Measurements from ENCODE around the gene WDR70. TPM values are rescaled to one million over a fixed set of nuclear protein-coding genes. Genes with fewer than 3 reads are reported as not detected.
"Not testable (repeated sequence)": the region's sequence is repeated elsewhere in the genome, so short reads cannot be mapped to it uniquely, and the experiment has no call there.

WDR70 gene
- total RNA-seq, 1 experiment from 2014 or later = 35.6 TPM

DNA sequence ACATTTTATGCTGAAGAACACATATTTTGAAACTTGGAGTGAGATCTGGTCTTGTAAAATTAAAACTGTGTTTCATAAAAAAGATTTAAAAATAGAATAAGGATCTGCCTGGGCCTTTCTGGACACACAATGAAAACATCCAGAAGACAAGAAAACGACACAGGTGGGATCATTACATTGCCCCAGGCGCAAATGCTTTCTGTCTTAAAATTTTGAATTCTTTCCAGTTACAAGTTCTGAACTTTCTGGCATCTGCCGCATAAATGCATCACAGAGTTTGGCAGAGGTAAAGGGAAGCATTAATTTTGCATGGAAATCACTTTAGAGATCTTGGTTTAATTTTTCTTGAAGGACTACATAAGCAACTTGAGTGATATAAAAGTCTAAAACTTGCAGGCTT lies 219.6 kb downstream of the WDR70 start:
- no peaks in the 10 kb centered on the region for H3K9me2 ChIP-seq (replicated peaks; ENCODE audit: insufficient read depth, low read length)
- no peaks in the 10 kb centered on the region for H3K79me2 ChIP-seq (ENCODE audit: low read length)
- no peaks in the 10 kb centered on the region for H3K4me1 ChIP-seq (ENCODE audit: low read length)
- H3K4me2 ChIP-seq (ENCODE audit: low read depth, low read length, poor library complexity, severe bottlenecking) = no peak overlapping the region
- no peak overlapping the region for H3K9ac ChIP-seq (ENCODE audit: low read length)
- no peak overlapping the region for H3K4me3 ChIP-seq (ENCODE audit: low read length)
- no peak for DNase-seq
- H3K36me3 ChIP-seq (ENCODE audit: insufficient read depth, low read length) = no peaks in the 10 kb centered on the region
- no peaks in the 10 kb centered on the region for H3K27me3 ChIP-seq (ENCODE audit: low read length)
- no peak overlapping the region for H3K27ac ChIP-seq (ENCODE audit: low read length)
- no peaks in the 10 kb centered on the region for H4K20me1 ChIP-seq (ENCODE audit: insufficient read depth, low read depth, low read length)
- H3K9me3 ChIP-seq (ENCODE audit: low read length) = peaks cover 10% of the 10 kb centered on the region; the same call in 1 of the 2 replicates
- H2AFZ ChIP-seq (ENCODE audit: low read length) = no peak overlapping the region

DNA sequence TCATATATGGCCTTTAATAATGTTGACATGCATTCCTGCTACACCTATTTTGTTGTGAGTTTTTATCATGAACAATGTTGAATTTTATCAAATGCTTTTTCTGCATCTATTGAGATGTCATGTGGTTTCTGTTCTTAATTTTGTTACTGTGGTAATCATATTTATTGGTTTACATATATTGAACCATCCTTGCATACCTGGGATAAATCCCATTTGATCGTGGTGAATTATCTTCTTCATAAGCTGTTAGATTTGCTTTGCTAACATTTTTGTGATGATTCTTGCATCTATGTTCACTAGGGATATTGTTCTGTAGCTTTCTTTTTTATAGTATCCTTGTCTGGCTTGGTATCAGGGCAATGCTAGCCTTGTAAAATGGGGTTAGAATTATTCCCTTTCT lies 222.0 kb downstream of the WDR70 start:
- H3K9me3 ChIP-seq (ENCODE audit: low read length) = peaks cover 10% of the 10 kb centered on the region; the same call in 1 of the 2 replicates
- H3K9me2 ChIP-seq (replicated peaks; ENCODE audit: insufficient read depth, low read length) = no peaks in the 10 kb centered on the region
- no peak for DNase-seq
- no peak overlapping the region for H3K9ac ChIP-seq (ENCODE audit: low read length)
- H3K4me1 ChIP-seq (ENCODE audit: low read length) = no peaks in the 10 kb centered on the region
- H3K4me2 ChIP-seq (ENCODE audit: low read depth, low read length, poor library complexity, severe bottlenecking) = no peak overlapping the region
- H3K27me3 ChIP-seq (ENCODE audit: low read length) = no peaks in the 10 kb centered on the region
- H3K4me3 ChIP-seq (ENCODE audit: low read length) = no peak overlapping the region
- no peak overlapping the region for H3K27ac ChIP-seq (ENCODE audit: low read length)
- no peaks in the 10 kb centered on the region for H4K20me1 ChIP-seq (ENCODE audit: insufficient read depth, low read depth, low read length)
- H3K36me3 ChIP-seq (ENCODE audit: insufficient read depth, low read length) = no peaks in the 10 kb centered on the region
- H3K79me2 ChIP-seq (ENCODE audit: low read length) = no peaks in the 10 kb centered on the region
- H2AFZ ChIP-seq (ENCODE audit: low read length) = no peak overlapping the region

DNA sequence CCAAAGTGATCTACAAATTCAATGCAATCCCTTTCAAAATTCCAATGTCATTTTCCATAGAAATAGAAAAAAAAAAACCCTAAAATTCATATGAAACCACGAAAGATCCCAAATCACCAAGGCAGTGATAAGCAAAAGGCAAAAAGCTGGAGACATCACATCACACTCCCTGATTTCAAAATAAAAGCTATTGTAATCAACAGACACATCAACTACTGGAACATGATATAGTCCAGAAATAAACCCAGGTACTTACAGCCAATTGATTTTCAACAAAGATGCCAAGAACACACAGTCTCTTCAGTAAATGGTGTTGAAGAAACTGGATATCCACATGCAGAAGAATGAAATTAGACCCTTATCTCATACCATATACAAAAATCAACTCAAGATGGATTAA lies 224.0 kb downstream of the WDR70 start:
- Histone ChIP-seq H3K36me3 (ENCODE audit: insufficient read depth, low read length) (no peaks in the 10 kb centered on the region), H3K4me1 (ENCODE audit: low read length) (no peaks in the 10 kb centered on the region), H3K79me2 (ENCODE audit: low read length) (no peaks in the 10 kb centered on the region), H3K27ac (ENCODE audit: low read length) (no peak overlapping the region), H3K9me2 (replicated peaks; ENCODE audit: insufficient read depth, low read length) (no peaks in the 10 kb centered on the region), H3K9ac (ENCODE audit: low read length) (no peak overlapping the region), H3K4me3 (ENCODE audit: low read length) (no peak overlapping the region), H3K9me3 (ENCODE audit: low read length) (peaks cover 10% of the 10 kb centered on the region; the same call in 1 of the 2 replicates), H4K20me1 (ENCODE audit: insufficient read depth, low read depth, low read length) (no peaks in the 10 kb centered on the region), H2AFZ (ENCODE audit: low read length) (no peak overlapping the region), H3K27me3 (ENCODE audit: low read length) (no peaks in the 10 kb centered on the region), H3K4me2 (ENCODE audit: low read depth, low read length, poor library complexity, severe bottlenecking) (no peak overlapping the region)
- no peak for DNase-seq

DNA sequence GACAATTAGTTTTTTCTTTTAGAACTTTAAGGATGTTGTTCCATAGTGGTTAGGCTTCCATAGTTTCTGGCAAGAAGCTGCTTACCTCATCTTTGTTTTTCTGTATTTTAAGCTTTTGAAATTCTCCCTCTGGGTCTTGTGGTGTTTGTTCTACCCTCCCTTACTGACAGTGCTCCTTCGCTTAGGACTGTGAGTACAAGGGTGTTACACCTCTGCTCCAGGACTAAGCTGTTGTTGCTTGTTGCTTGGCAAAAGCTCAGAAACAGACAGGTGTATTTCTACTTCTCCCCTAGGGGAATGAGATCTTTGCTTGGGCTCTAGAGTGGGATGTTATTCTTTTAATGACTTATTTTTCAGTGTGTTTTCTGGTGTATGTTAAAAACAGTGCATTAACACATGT lies 225.2 kb downstream of the WDR70 start:
- no peaks in the 10 kb centered on the region for H4K20me1 ChIP-seq (ENCODE audit: insufficient read depth, low read depth, low read length)
- no peak overlapping the region for H3K9ac ChIP-seq (ENCODE audit: low read length)
- peaks cover 8% of the 10 kb centered on the region; the same call in 1 of the 2 replicates for H3K9me3 ChIP-seq (ENCODE audit: low read length)
- H3K9me2 ChIP-seq (replicated peaks; ENCODE audit: insufficient read depth, low read length) = no peaks in the 10 kb centered on the region
- H3K4me1 ChIP-seq (ENCODE audit: low read length) = no peaks in the 10 kb centered on the region
- no peaks in the 10 kb centered on the region for H3K36me3 ChIP-seq (ENCODE audit: insufficient read depth, low read length)
- no peak for DNase-seq
- H2AFZ ChIP-seq (ENCODE audit: low read length) = no peak overlapping the region
- no peak overlapping the region for H3K27ac ChIP-seq (ENCODE audit: low read length)
- H3K4me2 ChIP-seq (ENCODE audit: low read depth, low read length, poor library complexity, severe bottlenecking) = no peak overlapping the region
- H3K27me3 ChIP-seq (ENCODE audit: low read length) = no peaks in the 10 kb centered on the region
- no peaks in the 10 kb centered on the region for H3K79me2 ChIP-seq (ENCODE audit: low read length)
- no peak overlapping the region for H3K4me3 ChIP-seq (ENCODE audit: low read length)

DNA sequence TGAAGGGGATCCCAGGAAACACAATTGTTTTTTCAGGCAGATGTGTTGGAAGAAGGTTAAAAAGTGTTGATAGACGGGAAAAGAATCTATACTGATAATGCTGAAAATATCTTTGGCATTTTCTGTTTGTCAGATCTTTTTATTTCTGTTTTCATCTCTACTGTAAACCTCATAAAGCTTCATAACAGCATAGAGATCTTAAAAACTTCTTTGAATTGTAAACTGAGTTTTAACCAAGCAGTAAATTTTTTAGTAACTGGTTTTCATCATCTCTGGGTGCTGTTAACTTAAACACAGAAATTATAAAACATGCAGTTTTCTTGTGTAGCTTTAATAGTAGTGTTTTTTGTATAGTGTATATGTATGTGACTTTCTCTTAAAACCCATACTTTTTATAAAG lies 227.0 kb downstream of the WDR70 start:
- Histone ChIP-seq H3K4me3 (ENCODE audit: low read length) (no peak overlapping the region), H3K27me3 (ENCODE audit: low read length) (no peaks in the 10 kb centered on the region), H3K36me3 (ENCODE audit: insufficient read depth, low read length) (no peaks in the 10 kb centered on the region), H3K4me1 (ENCODE audit: low read length) (no peaks in the 10 kb centered on the region), H4K20me1 (ENCODE audit: insufficient read depth, low read depth, low read length) (no peaks in the 10 kb centered on the region), H3K9ac (ENCODE audit: low read length) (no peak overlapping the region), H2AFZ (ENCODE audit: low read length) (no peak overlapping the region), H3K9me3 (ENCODE audit: low read length) (peaks cover under 1% of the 10 kb centered on the region; the same call in 1 of the 2 replicates), H3K79me2 (ENCODE audit: low read length) (no peaks in the 10 kb centered on the region), H3K27ac (ENCODE audit: low read length) (no peak overlapping the region), H3K9me2 (replicated peaks; ENCODE audit: insufficient read depth, low read length) (no peaks in the 10 kb centered on the region), H3K4me2 (ENCODE audit: low read depth, low read length, poor library complexity, severe bottlenecking) (no peak overlapping the region)
- DNase-seq = no peak

DNA sequence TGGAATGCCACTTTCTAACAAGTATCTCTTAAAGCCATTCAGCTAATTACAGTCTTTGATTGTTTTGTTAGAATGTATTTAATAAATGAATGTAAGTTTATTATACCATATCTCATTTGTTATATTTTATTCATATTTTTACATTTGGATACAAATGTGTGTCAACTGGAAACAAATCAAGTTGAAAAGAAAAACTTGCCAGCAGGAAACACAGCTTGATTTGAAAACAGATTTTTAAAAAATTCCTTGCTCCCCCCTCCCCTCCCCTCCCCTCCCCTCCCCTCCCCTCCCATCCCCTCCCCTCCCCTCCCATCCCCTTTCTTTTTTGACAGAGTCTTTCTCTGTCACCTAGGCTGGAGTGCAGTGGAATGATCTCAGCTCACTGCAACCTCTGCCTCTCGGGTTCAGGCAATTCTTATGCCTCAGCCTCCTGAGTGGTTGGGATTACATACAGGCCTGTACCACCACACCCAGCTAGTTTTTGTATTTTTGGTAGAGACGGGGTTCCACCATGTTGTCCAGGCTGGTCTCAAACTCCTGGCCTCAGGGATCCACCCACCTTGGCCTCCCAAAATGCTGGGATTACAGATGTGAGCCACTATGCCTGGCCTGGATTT lies 227.6 kb downstream of the WDR70 start:
- H4K20me1 ChIP-seq (ENCODE audit: insufficient read depth, low read depth, low read length) = no peaks in the 10 kb centered on the region
- H3K9ac ChIP-seq (ENCODE audit: low read length) = no peak overlapping the region
- no peak overlapping the region for H3K4me2 ChIP-seq (ENCODE audit: low read depth, low read length, poor library complexity, severe bottlenecking)
- no peaks in the 10 kb centered on the region for H3K4me1 ChIP-seq (ENCODE audit: low read length)
- no peaks in the 10 kb centered on the region for H3K27me3 ChIP-seq (ENCODE audit: low read length)
- H3K4me3 ChIP-seq (ENCODE audit: low read length) = no peak overlapping the region
- no peak overlapping the region for H3K27ac ChIP-seq (ENCODE audit: low read length)
- H3K9me3 ChIP-seq (ENCODE audit: low read length) = no peaks in the 10 kb centered on the region
- H3K9me2 ChIP-seq (replicated peaks; ENCODE audit: insufficient read depth, low read length) = no peaks in the 10 kb centered on the region
- no peak for DNase-seq
- H3K36me3 ChIP-seq (ENCODE audit: insufficient read depth, low read length) = no peaks in the 10 kb centered on the region
- no peaks in the 10 kb centered on the region for H3K79me2 ChIP-seq (ENCODE audit: low read length)
- H2AFZ ChIP-seq (ENCODE audit: low read length) = no peak overlapping the region

DNA sequence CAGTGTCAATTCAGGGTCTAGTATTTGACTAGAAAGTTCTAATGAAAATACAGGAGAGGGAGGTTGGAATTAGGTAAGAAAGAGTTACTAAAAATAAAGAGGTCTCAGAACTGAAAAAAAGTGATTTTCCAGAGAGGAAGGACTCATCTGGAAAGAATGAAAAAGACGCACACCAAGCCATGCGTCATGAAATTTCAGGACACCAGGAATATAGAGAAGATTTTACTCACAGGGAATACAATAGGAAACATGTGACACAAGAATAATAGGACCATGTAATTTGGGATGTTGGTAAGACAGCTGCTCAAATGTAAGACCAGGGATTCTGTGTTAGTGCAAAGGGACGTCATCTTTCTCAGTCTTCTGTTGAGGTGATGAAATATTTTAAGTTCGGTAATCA lies 236.1 kb downstream of the WDR70 start:
- Histone ChIP-seq H3K4me1 (ENCODE audit: low read length) (no peaks in the 10 kb centered on the region), H3K27ac (ENCODE audit: low read length) (no peak overlapping the region), H3K9ac (ENCODE audit: low read length) (no peak overlapping the region), H3K27me3 (ENCODE audit: low read length) (no peaks in the 10 kb centered on the region), H3K4me3 (ENCODE audit: low read length) (no peak overlapping the region), H3K36me3 (ENCODE audit: insufficient read depth, low read length) (no peaks in the 10 kb centered on the region), H2AFZ (ENCODE audit: low read length) (no peak overlapping the region), H4K20me1 (ENCODE audit: insufficient read depth, low read depth, low read length) (no peaks in the 10 kb centered on the region), H3K79me2 (ENCODE audit: low read length) (no peaks in the 10 kb centered on the region), H3K4me2 (ENCODE audit: low read depth, low read length, poor library complexity, severe bottlenecking) (no peak overlapping the region), H3K9me2 (replicated peaks; ENCODE audit: insufficient read depth, low read length) (no peaks in the 10 kb centered on the region), H3K9me3 (ENCODE audit: low read length) (no peaks in the 10 kb centered on the region)
- DNase-seq = no peak

DNA sequence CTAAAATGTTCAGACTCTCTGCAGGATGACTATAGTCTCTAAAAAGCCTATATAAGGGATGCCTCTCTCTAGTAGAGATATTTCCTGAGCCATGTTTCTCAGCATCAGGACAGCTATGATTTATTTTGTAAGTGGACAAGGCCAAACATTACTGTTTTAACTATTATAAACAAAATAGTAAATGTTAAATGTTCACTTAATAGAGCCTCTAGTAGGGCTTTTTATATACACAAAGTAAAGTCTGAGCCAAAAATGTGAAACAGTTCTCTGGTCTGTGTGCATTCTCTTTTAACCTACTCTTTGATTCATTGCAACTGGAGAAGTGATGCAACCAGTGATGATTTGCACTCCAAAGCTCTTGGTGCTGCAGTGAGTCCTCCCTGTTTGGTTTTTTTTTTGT lies 240.2 kb downstream of the WDR70 start:
- Histone ChIP-seq H3K4me1 (ENCODE audit: low read length) (no peaks in the 10 kb centered on the region), H3K27me3 (ENCODE audit: low read length) (no peaks in the 10 kb centered on the region), H3K27ac (ENCODE audit: low read length) (no peak overlapping the region), H3K9me3 (ENCODE audit: low read length) (no peaks in the 10 kb centered on the region), H3K4me2 (ENCODE audit: low read depth, low read length, poor library complexity, severe bottlenecking) (no peak overlapping the region), H2AFZ (ENCODE audit: low read length) (no peak overlapping the region), H3K79me2 (ENCODE audit: low read length) (no peaks in the 10 kb centered on the region), H4K20me1 (ENCODE audit: insufficient read depth, low read depth, low read length) (no peaks in the 10 kb centered on the region), H3K9me2 (replicated peaks; ENCODE audit: insufficient read depth, low read length) (no peaks in the 10 kb centered on the region), H3K36me3 (ENCODE audit: insufficient read depth, low read length) (no peaks in the 10 kb centered on the region), H3K9ac (ENCODE audit: low read length) (no peak overlapping the region), H3K4me3 (ENCODE audit: low read length) (no peak overlapping the region)
- DNase-seq = no peak

DNA sequence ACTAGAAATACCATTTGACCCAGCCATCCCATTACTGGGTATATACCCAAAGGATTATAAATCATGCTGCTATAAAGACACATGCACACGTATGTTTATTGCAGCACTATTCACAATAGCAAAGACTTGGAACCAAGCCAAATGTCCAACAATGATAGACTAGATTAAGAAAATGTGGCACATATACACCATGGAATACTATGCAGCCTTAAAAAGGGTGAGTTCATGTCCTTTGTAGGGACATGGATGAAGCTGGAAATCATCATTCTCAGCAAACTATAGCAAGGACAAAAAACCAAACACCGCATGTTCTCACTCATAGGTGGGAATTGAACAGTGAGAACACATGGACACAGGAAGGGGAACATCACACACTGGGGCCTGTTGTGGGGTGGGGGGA lies 243.2 kb downstream of the WDR70 start:
- H3K27ac ChIP-seq (ENCODE audit: low read length); H3K9me2 ChIP-seq (replicated peaks; ENCODE audit: insufficient read depth, low read length); H3K9me3 ChIP-seq (ENCODE audit: low read length); H3K79me2 ChIP-seq (ENCODE audit: low read length); DNase-seq; H3K36me3 ChIP-seq (ENCODE audit: insufficient read depth, low read length); H3K9ac ChIP-seq (ENCODE audit: low read length); H2AFZ ChIP-seq (ENCODE audit: low read length); H3K27me3 ChIP-seq (ENCODE audit: low read length); H3K4me1 ChIP-seq (ENCODE audit: low read length); H3K4me3 ChIP-seq (ENCODE audit: low read length); H3K4me2 ChIP-seq (ENCODE audit: low read depth, low read length, poor library complexity, severe bottlenecking); H4K20me1 ChIP-seq (ENCODE audit: insufficient read depth, low read depth, low read length): not testable (repeated sequence)

Measured in Karpas-422 (cell line).